ENCODE measurements around the gene BBS9. TPM values are rescaled to one million over a fixed set of nuclear protein-coding genes. Genes with fewer than 3 reads are reported as not detected.

Gene BBS9
- total RNA-seq, 3 donors from 2014 or later, result 8.2 to 23.5 (median 15.8) TPM

DNA sequence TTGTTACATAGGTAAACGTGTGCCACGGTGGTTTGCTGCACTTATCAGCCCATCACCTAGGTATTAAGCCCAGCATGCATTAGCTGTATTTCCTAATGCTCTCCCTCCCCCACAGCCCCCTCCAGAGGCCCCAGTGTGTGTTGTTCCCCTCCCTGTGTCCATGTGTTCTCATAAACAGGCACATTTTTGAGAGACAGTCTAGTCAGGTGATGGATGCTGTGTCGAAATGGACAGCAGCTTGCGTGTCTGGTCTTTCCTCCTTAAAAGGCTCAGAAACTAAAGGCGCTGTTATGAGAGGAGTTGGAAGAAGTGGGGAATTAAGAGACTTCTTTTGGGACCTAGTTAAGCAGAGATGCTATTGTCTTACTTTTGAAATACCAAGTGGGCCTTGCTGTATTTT is 296.0 kb downstream of the BBS9 start:
- no peak for DNase-seq
- Histone ChIP-seq H3K4me1 (ENCODE audit: low read depth) (no peaks in the 10 kb centered on the region), H3K36me3 (ENCODE audit: low read depth) (no peaks in the 10 kb centered on the region), H3K9me3 (no peaks in the 10 kb centered on the region), H3K4me3 (no peak overlapping the region)
- intact Hi-C loops (cut with DNase I, micrococcal nuclease), result no loop called here
- TF ChIP-seq CTCF (IDR thresholded peaks at IDR 0.05), result no peak
- ATAC-seq, result no peak

DNA sequence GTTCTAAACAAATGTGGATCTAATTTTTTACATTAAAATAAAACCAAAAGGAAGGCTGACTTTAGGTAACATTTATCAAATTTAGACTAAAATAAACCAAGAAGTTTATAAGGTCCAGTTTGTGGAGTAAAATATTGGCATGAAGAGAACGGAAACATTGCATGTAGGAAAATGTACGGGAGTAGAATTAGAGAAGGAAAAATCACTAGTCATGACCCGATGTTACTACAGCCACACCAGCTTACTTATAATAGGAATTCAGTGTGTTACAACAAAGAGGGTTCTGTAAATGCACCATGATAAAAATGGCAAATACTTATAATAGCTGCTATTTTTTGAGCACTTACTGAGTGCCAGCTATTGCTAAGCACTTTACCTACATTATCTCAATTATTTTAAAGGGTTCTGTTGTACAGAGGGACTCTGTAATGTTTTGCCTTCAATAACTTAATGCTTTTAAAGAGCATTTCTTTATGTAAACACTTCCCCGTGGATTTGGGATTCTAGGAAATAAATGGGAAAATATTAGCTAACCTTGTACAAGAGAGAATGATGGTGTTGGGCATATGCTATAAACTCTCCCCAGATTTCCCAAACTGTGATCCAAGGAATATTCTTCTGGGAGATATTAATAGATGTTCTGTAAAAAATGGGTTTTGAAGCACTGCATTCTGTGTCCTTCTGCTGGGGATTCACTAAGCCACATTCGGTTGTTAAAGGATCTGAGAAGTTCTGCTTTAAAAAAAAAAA is 296.7 kb downstream of the BBS9 start:
- intact Hi-C loops (cut with DNase I, micrococcal nuclease), result no loop called here
- Histone ChIP-seq H3K9me3 (no peaks in the 10 kb centered on the region), H3K36me3 (ENCODE audit: low read depth) (no peaks in the 10 kb centered on the region), H3K4me3 (no peak overlapping the region), H3K4me1 (ENCODE audit: low read depth) (no peaks in the 10 kb centered on the region)
- ATAC-seq, result no peak
- no peak for DNase-seq
- no peak for TF ChIP-seq CTCF (IDR thresholded peaks at IDR 0.05)

DNA sequence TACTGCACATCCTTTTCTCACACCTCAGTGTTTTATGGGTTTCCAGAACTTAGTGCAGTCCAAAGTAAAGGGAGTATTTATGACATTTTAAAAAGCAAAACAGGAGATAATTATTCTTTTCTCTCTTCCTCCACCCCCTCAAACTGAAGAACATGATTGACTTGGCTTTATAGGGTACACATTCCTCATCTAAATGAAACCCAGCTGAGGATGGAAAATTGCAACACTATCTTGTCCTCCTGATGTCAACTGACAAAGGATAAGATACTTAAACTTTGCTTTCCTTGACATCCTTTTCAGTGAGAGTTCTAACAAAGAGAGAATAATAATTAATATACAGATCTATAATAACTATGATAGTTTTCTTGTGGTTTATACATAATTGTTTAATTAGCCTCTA is 299.1 kb downstream of the BBS9 start:
- TF ChIP-seq CTCF (IDR thresholded peaks at IDR 0.05), result no peak
- Histone ChIP-seq H3K9me3 (no peaks in the 10 kb centered on the region), H3K4me3 (no peak overlapping the region), H3K36me3 (ENCODE audit: low read depth) (no peaks in the 10 kb centered on the region), H3K4me1 (ENCODE audit: low read depth) (no peaks in the 10 kb centered on the region)
- DNase-seq (no peak), ATAC-seq (no peak)
- intact Hi-C loops (cut with DNase I, micrococcal nuclease), result no loop called here

GRCh38 chr7:33431543-33431942 is 302.2 kb downstream of the BBS9 start:
- DNase-seq (no peak), ATAC-seq (no peak)
- Histone ChIP-seq H3K36me3 (ENCODE audit: low read depth) (no peaks in the 10 kb centered on the region), H3K4me3 (no peak overlapping the region), H3K4me1 (ENCODE audit: low read depth) (no peaks in the 10 kb centered on the region), H3K9me3 (no peaks in the 10 kb centered on the region)
- intact Hi-C loops (cut with DNase I, micrococcal nuclease), result no loop called here
- TF ChIP-seq CTCF (IDR thresholded peaks at IDR 0.05), result no peak

DNA sequence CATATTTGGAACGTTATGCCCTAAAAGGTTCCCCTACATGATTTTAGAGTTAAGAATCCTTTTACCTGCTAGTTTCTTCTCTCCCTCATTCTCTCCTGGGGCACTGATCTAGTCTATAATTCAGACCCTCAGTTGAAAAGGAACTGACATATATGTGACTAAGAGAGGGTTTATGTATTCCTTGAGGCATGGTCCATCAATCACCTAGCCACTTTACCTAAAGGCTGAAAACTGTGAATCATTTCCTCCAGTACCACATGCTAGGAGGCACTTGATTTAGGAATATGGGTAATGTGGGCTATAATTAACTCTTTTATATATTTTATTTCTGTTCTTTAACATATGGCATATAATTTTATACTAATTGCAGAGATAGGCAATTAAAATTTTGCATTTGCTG is 303.5 kb downstream of the BBS9 start:
- H3K4me1 ChIP-seq (ENCODE audit: low read depth), result no peaks in the 10 kb centered on the region
- no peak for DNase-seq
- ATAC-seq, result no peak
- H3K9me3 ChIP-seq, result no peaks in the 10 kb centered on the region
- H3K4me3 ChIP-seq, result no peak overlapping the region
- no peak for TF ChIP-seq CTCF (IDR thresholded peaks at IDR 0.05)
- no peaks in the 10 kb centered on the region for H3K36me3 ChIP-seq (ENCODE audit: low read depth)
- intact Hi-C loops (cut with DNase I, micrococcal nuclease), result no loop called here

DNA sequence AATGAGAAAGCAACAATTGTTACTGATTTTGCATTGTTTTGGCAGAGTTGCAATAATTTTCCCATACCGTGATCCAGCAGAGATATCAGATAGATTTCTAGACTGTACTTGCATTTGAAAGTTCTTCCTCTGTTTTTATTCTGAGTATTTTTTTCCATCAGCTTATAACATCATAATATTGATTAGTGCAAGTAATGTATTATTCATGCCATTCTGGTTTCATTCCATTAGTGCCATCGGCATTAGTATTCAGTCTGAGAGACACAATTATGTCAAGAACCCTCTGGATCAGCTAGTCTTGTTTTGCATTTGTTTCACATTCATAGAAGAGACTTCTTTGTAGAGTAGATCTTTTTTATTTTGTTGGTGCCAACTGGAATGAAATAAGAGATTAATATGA is 304.0 kb downstream of the BBS9 start:
- TF ChIP-seq CTCF (IDR thresholded peaks at IDR 0.05), result no peak
- ATAC-seq (no peak), DNase-seq (no peak)
- intact Hi-C loops (cut with DNase I, micrococcal nuclease), result no loop called here
- no peaks in the 10 kb centered on the region for H3K36me3 ChIP-seq (ENCODE audit: low read depth)
- H3K4me1 ChIP-seq (ENCODE audit: low read depth), result no peaks in the 10 kb centered on the region
- no peak overlapping the region for H3K4me3 ChIP-seq
- H3K9me3 ChIP-seq, result no peaks in the 10 kb centered on the region
